Breast epithelium (tissue), 3 donors: Measurements from ENCODE around the gene GOLT1A.

Experiments
- CTCF ChIP-seq, 3 donors: fragments of 450-650 bp; IDR thresholded peaks; one replicate each; pipeline ENCODE4 v1.5.1; 2016 to 2017; ENCODE audit warnings: antibody characterized with exemption in 3 of 3, mild to moderate bottlenecking in 3 of 3, moderate library complexity in 3 of 3
- POLR2A ChIP-seq: fragments of 450-650 bp; IDR thresholded peaks from one replicate; pipeline ENCODE4 v1.6.1; 2016; ENCODE audit warnings: antibody characterized with exemption, mild to moderate bottlenecking, moderate library complexity

- no peak for TF ChIP-seq POLR2A
- no peak for TF ChIP-seq CTCF (IDR thresholded peaks at IDR 0.05)
Measured at GRCh38 chr1:204170494-204171155, 43.2 kb downstream of the GOLT1A start.
